Mucosa of stomach (tissue), 1 donor: Measurements from ENCODE around the gene MBNL2.

Experiments used
- H3K27me3 ChIP-seq: one replicate; pipeline ENCODE4 v1.7.0; 2013; ENCODE audit warnings: mild to moderate bottlenecking, low read length; ENCODE audit not compliant: control insufficient read depth, insufficient read depth
- H3K36me3 ChIP-seq: one replicate; pipeline ENCODE4 v1.7.0; 2013; ENCODE audit warnings: low read length; ENCODE audit not compliant: control insufficient read depth, insufficient read depth
- H3K4me1 ChIP-seq: one replicate; pipeline ENCODE4 v1.7.0; 2013; ENCODE audit warnings: mild to moderate bottlenecking, low read length; ENCODE audit not compliant: control insufficient read depth, insufficient read depth
- H3K4me3 ChIP-seq: one replicate; pipeline ENCODE4 v1.7.0; 2013; ENCODE audit warnings: low read length
- H3K9ac ChIP-seq: one replicate; pipeline ENCODE4 v1.7.0; 2013; ENCODE audit warnings: mild to moderate bottlenecking, low read length, moderate library complexity
- H3K9me3 ChIP-seq: one replicate; pipeline ENCODE4 v1.7.0; 2013; ENCODE audit warnings: mild to moderate bottlenecking, low read length, moderate library complexity; ENCODE audit not compliant: control insufficient read depth
- donor health status: Pancreatic carcinoma.

The MBNL2 gene

DNA sequence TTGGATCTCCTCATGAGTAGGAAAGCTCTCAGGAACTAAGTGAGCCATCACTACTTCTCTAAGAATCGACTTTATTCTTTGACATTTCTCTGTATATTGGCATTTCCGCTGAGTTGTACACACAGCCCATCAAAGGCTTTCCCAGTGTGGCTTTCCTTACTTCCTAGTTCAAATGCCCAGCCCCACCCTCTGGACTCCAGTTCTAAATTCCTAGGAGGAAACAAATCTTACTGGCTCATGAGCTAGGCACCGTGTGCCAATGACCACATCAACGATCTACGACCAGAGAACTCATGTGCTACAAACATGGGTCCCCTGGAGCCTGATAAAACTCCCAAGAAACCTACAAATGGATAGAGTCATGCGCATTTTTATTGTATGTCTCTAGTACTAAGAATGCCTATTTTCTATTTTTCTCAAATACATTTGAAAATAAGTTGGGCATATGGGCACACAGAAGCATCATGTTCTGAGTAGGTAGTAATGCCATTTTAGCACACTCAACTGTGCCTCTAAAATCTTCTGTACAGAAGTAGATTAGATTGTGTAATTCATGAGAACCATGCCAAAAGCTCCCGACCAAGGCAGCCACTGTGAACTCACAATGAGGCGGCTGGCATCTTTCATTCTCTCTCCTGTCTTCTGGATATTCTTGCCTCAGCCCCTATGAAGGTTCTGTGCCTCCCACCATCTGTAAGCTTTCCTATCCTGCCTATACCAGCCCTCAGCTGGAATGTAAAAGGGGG is 201.3 kb downstream of the MBNL2 start:
- no peaks in the 10 kb centered on the region for H3K36me3 ChIP-seq
- no peak overlapping the region for H3K4me3 ChIP-seq
- H3K9ac ChIP-seq: no peak overlapping the region
- H3K27me3 ChIP-seq: no peaks in the 10 kb centered on the region
- no peaks in the 10 kb centered on the region for H3K9me3 ChIP-seq
- H3K4me1 ChIP-seq: no peaks in the 10 kb centered on the region

DNA sequence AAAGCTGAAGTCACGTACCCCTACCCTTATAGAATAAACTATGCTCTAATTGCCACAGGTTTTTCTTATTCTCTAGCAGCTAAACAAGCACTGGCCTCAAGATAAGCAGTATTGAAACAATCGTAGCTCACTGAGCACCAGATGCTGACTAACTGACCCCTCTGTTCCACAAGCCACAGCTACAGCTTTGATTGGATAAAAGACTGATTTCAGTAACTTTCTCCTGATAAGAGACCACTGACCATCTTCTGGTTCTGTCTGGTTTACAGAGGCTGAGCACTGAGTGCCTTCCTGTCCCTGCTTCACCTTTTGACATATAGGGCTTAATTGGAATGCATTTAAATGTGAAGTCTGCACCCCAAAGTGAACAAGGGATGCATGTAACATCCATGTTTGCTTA is 203.5 kb downstream of the MBNL2 start:
- no peaks in the 10 kb centered on the region for H3K4me1 ChIP-seq
- H3K9me3 ChIP-seq: no peaks in the 10 kb centered on the region
- no peaks in the 10 kb centered on the region for H3K36me3 ChIP-seq
- H3K4me3 ChIP-seq: no peak overlapping the region
- no peak overlapping the region for H3K9ac ChIP-seq
- H3K27me3 ChIP-seq: no peaks in the 10 kb centered on the region

DNA sequence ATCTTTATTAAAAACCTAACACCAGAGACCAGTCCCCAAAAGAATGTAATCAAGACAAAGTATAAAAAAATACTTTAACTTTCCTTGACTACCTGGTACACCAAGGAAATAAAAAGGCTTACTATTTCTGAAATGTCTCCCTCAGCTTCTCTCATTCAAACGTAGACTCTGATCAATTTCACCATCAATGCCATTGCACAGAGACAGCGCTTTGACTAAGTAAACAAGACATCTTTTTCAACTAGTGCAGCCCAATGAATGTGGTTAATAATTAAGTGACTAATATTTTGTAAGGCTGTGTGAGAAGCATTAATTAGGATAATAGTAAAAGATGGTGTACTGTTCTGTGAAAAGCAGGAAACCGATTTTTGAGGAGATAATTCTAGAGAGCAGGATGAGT is 204.6 kb downstream of the MBNL2 start:
- H3K27me3 ChIP-seq: no peaks in the 10 kb centered on the region
- H3K9ac ChIP-seq: no peak overlapping the region
- no peaks in the 10 kb centered on the region for H3K9me3 ChIP-seq
- H3K36me3 ChIP-seq: no peaks in the 10 kb centered on the region
- no peaks in the 10 kb centered on the region for H3K4me1 ChIP-seq
- H3K4me3 ChIP-seq: no peak overlapping the region

DNA sequence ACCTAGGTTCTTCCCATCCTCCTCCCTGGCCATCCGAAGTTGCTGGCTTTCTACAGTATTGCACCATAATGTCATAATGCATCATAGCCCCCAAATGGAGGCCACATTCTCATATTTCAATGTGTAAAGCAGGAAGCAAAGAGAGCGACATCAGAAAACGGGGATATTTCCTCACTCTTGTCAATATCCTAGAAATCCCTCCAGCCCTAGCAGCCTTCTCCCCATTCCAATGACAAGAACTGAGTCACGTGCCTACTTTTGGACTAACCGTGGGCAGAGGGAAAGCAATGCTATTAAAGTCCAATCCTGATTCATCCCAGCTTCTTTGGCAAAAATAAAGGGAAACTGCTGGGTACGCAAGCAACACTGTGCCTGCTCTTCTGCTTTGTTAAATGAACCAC is 207.5 kb downstream of the MBNL2 start:
- no peak overlapping the region for H3K4me3 ChIP-seq
- no peaks in the 10 kb centered on the region for H3K36me3 ChIP-seq
- no peak overlapping the region for H3K9ac ChIP-seq
- no peaks in the 10 kb centered on the region for H3K4me1 ChIP-seq
- no peaks in the 10 kb centered on the region for H3K27me3 ChIP-seq
- no peaks in the 10 kb centered on the region for H3K9me3 ChIP-seq

DNA sequence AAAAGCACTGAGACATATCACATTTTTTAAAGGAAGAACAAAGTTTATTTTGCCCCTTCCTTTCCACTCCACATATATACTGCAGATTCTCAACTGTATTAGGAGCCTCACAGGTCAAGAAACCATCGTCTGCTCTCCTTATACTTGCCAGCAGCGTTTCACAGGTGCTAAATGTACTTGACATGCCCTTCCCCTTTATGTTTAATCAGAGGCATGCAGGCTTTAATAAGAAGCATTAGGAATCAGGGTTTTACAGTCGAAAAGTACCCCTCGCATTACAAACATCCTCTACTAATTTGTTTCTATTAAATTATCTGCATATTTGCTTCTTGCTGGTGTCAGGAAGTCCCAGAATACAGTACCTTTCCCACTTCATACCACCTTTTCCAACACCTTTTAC is 208.2 kb downstream of the MBNL2 start:
- Histone ChIP-seq H3K4me1 (no peaks in the 10 kb centered on the region), H3K36me3 (no peaks in the 10 kb centered on the region), H3K27me3 (no peaks in the 10 kb centered on the region), H3K9me3 (no peaks in the 10 kb centered on the region), H3K4me3 (no peak overlapping the region), H3K9ac (no peak overlapping the region)

DNA sequence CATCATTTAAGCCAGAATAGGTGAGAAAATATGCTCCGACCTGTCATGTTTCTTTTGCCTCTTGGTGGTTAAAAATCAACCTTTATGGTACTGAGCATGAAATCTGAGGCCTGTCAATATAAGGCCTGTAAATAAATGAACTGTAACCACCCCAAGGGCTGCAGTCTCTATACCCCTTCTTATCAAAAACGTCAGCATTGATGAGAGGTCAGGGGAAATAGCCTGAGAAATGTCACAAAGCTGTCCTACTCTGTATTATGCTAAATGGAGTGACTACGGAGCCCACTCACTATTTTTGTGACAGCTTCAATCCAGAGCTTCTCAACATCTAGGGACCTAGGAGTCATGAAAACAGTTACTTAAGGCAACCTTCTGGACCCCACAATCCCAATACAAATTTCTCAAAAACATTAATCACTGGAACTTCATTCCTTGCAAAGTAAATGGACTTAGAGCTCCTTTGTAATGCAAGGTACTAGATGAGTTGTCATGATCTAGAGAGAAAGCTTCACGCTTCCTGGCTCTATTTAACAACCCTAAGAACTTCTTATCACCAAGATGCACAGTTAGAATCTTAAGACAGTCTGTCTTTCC is 209.1 kb downstream of the MBNL2 start:
- H3K27me3 ChIP-seq: no peaks in the 10 kb centered on the region
- no peaks in the 10 kb centered on the region for H3K4me1 ChIP-seq
- no peaks in the 10 kb centered on the region for H3K36me3 ChIP-seq
- H3K9me3 ChIP-seq: no peaks in the 10 kb centered on the region
- no peak overlapping the region for H3K4me3 ChIP-seq
- H3K9ac ChIP-seq: no peak overlapping the region

DNA sequence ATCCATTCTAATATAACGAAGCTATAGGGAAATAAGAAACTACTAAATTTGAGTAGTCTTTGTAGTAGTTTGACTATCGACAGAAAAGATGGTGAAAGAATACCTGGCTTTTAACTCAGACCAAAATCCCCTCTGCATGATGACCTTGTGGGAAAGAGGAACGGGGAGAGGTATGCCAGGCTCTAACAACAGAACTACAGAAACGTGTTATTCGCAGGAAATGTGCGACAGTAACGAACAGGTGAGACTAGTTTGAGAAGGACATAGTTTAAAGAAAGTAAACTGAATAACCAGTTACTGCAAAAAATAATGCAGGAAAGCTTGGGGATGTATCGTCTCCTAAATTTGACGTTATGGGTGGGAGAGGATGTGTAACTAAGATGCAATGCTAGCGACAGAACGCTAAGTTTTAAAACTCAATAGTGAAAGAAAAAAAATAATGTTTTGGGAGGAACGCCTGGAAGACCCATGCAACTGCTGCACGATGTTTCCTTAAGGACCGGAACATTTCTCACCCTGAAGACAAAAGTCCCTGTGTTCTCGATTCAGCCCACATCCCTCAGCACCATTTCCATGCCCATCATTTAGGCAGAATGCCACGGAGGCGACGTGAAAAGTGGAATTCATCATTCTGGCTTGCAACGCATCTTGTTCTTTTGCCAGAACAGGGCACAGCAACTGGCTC is 210.2 kb downstream of the MBNL2 start:
- no peaks in the 10 kb centered on the region for H3K36me3 ChIP-seq
- no peaks in the 10 kb centered on the region for H3K9me3 ChIP-seq
- H3K4me3 ChIP-seq: peak overlapping the region; percentile 56
- no peaks in the 10 kb centered on the region for H3K4me1 ChIP-seq
- H3K9ac ChIP-seq: peak overlapping the region; percentile 60
- no peaks in the 10 kb centered on the region for H3K27me3 ChIP-seq

DNA sequence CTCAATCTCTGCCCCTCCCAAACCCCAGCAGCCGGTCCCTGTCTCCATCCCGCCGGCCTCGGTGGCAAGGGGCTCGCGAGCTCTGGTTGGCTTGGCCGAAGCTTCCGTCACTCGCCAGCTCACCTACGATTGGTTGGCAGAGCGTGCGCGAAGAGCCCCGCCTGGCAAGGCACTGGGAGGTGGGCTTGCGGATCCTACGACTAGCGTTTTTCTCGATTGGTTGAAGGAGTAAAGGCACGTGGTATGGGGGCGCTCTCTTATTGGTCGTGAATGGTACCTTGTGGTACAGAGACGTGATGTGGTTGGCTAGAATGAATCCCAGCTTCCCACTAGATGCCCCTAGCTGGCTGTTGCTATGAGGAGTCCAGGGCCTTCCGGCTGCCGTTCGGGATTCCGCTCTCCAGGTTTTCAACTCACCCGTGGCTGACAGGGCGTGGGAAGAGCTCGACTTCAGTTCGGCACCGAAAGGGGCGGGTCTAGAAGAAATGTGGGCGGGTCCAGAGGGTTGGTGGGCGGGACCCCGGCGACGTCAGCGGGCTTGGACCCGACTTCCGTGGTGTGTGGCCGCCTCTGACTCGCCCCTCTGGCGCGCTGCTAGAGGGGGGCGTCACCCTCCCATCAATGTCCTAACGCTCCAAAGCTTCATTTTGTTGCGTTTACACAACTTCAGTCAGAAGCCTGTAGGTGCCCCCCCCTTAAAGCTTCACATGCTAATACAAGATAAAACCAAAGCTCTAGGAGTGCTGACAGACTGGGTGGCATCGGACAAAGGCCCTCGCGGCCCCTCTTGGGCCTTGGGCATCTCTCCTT is 211.0 kb downstream of the MBNL2 start:
- H3K4me1 ChIP-seq: no peaks in the 10 kb centered on the region
- H3K9ac ChIP-seq: peak overlapping the region; percentile 99
- no peaks in the 10 kb centered on the region for H3K27me3 ChIP-seq
- H3K4me3 ChIP-seq: peak overlapping the region; percentile 93
- H3K9me3 ChIP-seq: no peaks in the 10 kb centered on the region
- H3K36me3 ChIP-seq: no peaks in the 10 kb centered on the region

DNA sequence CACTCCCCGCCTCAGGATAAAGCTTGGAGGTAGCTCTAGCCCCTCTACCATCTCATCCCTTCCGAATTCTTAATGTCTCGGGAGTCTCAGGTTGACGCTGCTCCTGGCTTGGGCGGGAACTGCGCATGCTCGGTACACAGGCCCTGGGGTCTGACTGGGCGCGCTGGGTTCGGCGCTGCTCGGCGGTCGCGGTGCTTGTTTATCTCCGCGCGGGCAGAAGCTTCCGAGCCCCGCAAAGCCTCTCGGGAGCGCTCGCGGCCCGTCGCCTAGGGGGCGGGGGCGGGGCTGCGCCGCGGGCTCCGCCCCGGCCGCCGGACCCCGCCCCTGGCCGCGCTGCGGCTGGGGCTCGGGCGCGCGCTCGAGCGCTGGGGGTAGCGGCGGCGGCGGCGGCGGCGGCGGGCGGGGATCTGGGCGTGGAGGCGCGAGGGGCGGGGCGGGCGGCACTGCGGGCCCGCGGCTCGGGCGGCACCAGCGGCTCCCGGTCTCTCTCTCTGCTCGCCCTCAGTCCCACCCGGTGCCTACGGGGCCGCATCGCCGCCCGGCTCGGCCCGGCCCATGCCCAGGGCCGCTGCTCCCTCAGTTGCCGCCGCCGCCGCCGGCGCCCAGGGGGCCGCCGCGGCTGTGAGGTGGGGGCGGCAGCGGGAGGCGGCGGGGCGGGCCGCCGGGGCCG is 211.7 kb downstream of the MBNL2 start, which contains the start of gene RAP2A:
TSS of gene RAP2A (plus strand) at position 443 of the 670 bp plus-strand sequence. CDS start 302 bp downstream, outside the sequence.
- Histone ChIP-seq H3K27me3 (no peaks in the 10 kb centered on the region), H3K9ac (peak within 1 kb of the TSS; percentile 99), H3K36me3 (no peaks in the 10 kb centered on the region), H3K4me1 (no peaks in the 10 kb centered on the region), H3K4me3 (peak within 1 kb of the TSS; percentile 93), H3K9me3 (no peaks in the 10 kb centered on the region)

DNA sequence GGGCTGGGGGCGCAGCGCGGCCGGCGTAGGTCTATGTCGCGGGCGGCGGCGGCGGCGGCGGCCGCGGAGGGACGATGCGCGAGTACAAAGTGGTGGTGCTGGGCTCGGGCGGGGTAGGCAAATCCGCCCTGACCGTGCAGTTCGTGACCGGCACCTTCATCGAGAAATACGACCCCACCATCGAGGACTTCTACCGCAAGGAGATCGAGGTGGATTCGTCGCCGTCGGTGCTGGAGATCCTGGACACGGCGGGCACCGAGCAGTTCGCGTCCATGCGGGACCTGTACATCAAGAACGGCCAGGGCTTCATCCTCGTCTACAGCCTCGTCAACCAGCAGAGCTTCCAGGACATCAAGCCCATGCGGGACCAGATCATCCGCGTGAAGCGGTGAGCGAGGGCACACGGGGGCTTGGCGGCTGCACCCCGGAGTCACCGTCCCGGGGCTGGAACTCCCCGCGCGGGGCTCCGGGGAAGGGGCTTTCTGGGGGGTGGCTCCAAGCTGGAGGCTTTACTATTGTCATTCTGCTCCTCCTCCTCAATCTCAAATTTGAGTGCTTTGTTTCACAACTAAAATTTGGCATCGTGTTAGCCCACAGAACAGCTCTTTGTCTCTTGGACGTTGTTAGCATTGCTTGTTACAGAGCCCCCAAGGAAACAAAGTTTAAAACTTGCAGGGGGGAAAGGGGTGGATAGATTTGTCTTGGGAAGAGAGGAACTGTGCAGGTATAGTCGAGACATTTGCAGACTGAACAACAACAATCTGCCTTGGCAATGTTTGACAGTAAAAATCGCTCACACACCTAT is 212.5 kb downstream of the MBNL2 start:
- Histone ChIP-seq H3K27me3 (no peaks in the 10 kb centered on the region), H3K4me1 (no peaks in the 10 kb centered on the region)

DNA sequence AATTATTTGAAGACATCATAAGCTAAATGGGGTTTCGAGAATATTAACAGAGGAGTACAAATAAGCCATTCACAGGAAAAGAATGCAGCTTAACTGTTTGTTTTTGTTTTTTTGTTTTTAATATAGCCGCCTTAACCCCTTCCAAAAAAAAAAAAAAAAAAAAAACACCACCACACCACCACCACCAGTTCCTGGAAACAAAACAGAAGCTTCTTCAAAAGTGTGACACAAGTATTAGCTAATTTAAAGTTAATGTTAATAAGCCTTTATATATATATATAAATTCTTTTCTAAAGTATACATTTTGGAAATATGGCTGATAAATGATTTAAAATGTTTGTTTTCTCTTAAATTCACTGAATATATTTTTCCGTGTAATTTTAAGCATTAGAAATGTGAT is 213.2 kb downstream of the MBNL2 start:
- no peak overlapping the region for H3K4me3 ChIP-seq
- H3K4me1 ChIP-seq: no peaks in the 10 kb centered on the region
- peak overlapping the region; percentile 48 for H3K9ac ChIP-seq
- H3K36me3 ChIP-seq: no peaks in the 10 kb centered on the region
- H3K27me3 ChIP-seq: no peaks in the 10 kb centered on the region
- H3K9me3 ChIP-seq: no peaks in the 10 kb centered on the region

More for the DNA sequence above, 212.5 kb downstream of the MBNL2 start:
- Histone ChIP-seq H3K36me3 (no peaks in the 10 kb centered on the region), H3K9me3 (no peaks in the 10 kb centered on the region), H3K9ac (peak overlapping the region; percentile 48), H3K4me3 (peak overlapping the region; percentile 48)
